ENCODE measurements around the gene AGO3. TPM values are rescaled to one million over a fixed set of nuclear protein-coding genes. Genes with fewer than 3 reads are reported as not detected.
"Not testable (repeated sequence)": the region's sequence is repeated elsewhere in the genome, so short reads cannot be mapped to it uniquely, and the experiment has no call there.

AGO3 gene
- total RNA-seq, 1 experiment from 2014 or later = 50.1 TPM

DNA sequence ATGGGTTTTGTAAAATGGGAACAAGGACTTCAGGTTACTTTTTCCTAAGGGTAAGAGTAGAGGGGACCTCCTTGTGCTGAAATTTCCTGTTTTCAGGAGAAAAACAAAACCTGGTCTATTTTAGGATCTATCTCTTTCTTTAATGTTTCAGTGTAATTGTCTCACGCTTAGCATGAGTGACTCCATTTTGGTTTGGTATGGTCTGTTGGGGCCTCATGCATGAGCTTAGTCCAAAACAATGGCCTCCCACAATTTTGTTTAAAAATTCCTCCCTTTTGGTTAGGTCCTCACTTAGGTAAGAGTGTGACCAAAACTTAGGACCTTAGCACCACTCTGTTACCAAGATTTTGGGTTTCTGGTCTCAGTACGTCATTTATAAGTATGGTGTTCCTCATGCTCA lies 85.8 kb downstream of the AGO3 start:
- Histone ChIP-seq H3F3A (ENCODE audit: insufficient read depth, low read depth) (no peaks in the 10 kb centered on the region), H3K27me3 (ENCODE audit: insufficient read depth, low read depth) (no peaks in the 10 kb centered on the region), H3K79me2 (ENCODE audit: low read depth) (no peaks in the 10 kb centered on the region), H4K20me1 (ENCODE audit: insufficient read depth) (no peaks in the 10 kb centered on the region), H3K9me2 (ENCODE audit: insufficient read depth) (no peaks in the 10 kb centered on the region), H2AFZ (no peak overlapping the region), H3K36me3 (ENCODE audit: low read depth) (0 out of 2 replicates have a peak, but pooled peaks cover 7% of the 10 kb centered on the region), H3K4me3 (no peak overlapping the region), H3K4me2 (no peak overlapping the region), H3K9me3 (ENCODE audit: insufficient read depth, low read depth) (no peaks in the 10 kb centered on the region), H3K4me1 (replicated peaks; ENCODE audit: insufficient read depth) (no peaks in the 10 kb centered on the region), H3K27ac (no peak overlapping the region)
- no peak for DNase-seq
- BruUV-seq (replicated peaks) = no TSS peak
- TF ChIP-seq, protein P1, sequence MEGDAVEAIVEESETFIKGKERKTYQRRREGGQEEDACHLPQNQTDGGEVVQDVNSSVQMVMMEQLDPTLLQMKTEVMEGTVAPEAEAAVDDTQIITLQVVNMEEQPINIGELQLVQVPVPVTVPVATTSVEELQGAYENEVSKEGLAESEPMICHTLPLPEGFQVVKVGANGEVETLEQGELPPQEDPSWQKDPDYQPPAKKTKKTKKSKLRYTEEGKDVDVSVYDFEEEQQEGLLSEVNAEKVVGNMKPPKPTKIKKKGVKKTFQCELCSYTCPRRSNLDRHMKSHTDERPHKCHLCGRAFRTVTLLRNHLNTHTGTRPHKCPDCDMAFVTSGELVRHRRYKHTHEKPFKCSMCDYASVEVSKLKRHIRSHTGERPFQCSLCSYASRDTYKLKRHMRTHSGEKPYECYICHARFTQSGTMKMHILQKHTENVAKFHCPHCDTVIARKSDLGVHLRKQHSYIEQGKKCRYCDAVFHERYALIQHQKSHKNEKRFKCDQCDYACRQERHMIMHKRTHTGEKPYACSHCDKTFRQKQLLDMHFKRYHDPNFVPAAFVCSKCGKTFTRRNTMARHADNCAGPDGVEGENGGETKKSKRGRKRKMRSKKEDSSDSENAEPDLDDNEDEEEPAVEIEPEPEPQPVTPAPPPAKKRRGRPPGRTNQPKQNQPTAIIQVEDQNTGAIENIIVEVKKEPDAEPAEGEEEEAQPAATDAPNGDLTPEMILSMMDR (conservative IDR thresholded peaks at IDR 0.05) = no peak
- no peak for TF ChIP-seq EZH2 (IDR thresholded peaks at IDR 0.05; ENCODE audit: low read depth)
- ChIA-PET POLR2A (ENCODE audit: unreplicated experiment) (no interaction called here), CTCF (no interaction called here)
- intact Hi-C loops (cut with micrococcal nuclease; ENCODE audit: unreplicated experiment) = no loop called here

DNA sequence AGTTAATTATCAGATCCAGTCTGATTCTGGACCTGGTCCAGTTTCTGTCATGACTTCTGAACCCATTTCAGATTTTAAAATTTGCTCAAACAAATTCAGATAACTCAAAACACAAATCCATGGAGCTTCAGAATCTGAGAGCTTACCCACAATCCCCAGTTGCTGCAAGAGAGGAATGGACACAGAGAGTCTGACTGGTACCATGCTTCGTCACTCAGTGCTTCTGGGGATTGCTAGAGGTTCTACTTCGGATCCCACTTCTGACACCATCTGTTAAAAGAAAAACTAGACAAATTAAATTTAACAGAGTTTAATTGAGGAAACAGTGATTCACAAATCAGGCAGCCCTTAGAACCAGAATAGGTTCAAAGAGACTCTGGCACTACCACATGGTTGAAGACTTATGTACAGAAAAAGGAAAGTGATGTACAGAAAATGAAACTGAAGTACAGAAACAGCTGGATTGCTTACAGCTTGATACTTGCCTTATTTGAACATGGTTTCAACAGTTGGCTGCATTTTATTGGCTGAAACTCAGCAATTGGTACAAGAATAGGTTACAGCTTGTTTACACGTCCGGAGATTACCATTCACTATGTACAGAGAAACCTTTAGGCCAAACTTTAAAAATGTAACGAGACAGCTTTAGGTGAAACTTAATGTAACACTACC lies 92.3 kb downstream of the AGO3 start:
- CTCF ChIA-PET = no interaction called here
- no peaks in the 10 kb centered on the region for H3K9me2 ChIP-seq (ENCODE audit: insufficient read depth)
- H3K9me3 ChIP-seq (ENCODE audit: insufficient read depth, low read depth) = peaks cover 5% of the 10 kb centered on the region; the same call in 1 of the 2 replicates
- no peak overlapping the region for H3K27ac ChIP-seq
- POLR2A ChIA-PET (ENCODE audit: unreplicated experiment) = no interaction called here
- H3K36me3 ChIP-seq (ENCODE audit: low read depth) = peaks cover 5% of the 10 kb centered on the region
- H2AFZ ChIP-seq = no peak overlapping the region
- intact Hi-C loops (cut with micrococcal nuclease; ENCODE audit: unreplicated experiment) = no loop called here
- H3K4me2 ChIP-seq = no peak overlapping the region
- no peak overlapping the region for H3K4me3 ChIP-seq
- BruUV-seq (replicated peaks) = no TSS peak
- no peaks in the 10 kb centered on the region for H4K20me1 ChIP-seq (ENCODE audit: insufficient read depth)
- H3K27me3 ChIP-seq (ENCODE audit: insufficient read depth, low read depth) = no peaks in the 10 kb centered on the region
- H3K4me1 ChIP-seq (replicated peaks; ENCODE audit: insufficient read depth) = peaks cover 26% of the 10 kb centered on the region
- no peaks in the 10 kb centered on the region for H3K79me2 ChIP-seq (ENCODE audit: low read depth)
- DNase-seq = no peak
- TF ChIP-seq EZH2 (IDR thresholded peaks at IDR 0.05; ENCODE audit: low read depth) = no peak
- TF ChIP-seq, protein P1 (conservative IDR thresholded peaks at IDR 0.05) = no peak
- H3F3A ChIP-seq (ENCODE audit: insufficient read depth, low read depth) = peaks cover 15% of the 10 kb centered on the region; the same call in 1 of the 2 replicates

DNA sequence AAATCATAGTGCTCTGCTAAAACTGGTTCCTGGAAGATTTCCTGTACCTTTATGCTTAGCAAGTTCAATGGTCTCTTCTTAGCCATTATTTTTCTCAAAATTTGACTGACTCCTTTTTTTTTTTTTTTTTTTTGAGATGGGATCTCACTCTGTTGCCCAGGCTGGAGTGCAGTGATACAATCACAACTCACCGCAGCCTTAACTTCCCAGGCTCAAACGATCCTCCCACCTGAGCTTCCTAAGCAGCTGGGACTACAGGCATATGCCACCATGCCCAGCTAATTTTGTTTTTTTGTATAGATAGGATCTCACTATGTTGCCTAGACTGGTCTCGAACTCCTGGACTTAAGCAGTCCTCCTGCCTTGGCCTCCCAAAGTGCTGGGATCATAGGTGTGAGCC lies 93.1 kb downstream of the AGO3 start:
- Histone ChIP-seq H3K4me2 (0 out of 2 replicates have a peak overlapping the region, but pooled peaks have one; percentile 2), H3K4me1 (replicated peaks; ENCODE audit: insufficient read depth) (peaks cover 26% of the 10 kb centered on the region), H3K27ac (0 out of 2 replicates have a peak overlapping the region, but pooled peaks have one; percentile 45), H3F3A (ENCODE audit: insufficient read depth, low read depth) (peaks cover 21% of the 10 kb centered on the region; the same call in 1 of the 2 replicates)
- H3K36me3 ChIP-seq (ENCODE audit: low read depth); DNase-seq; H3K9me2 ChIP-seq (ENCODE audit: insufficient read depth); H3K9me3 ChIP-seq (ENCODE audit: insufficient read depth, low read depth); H3K4me3 ChIP-seq; H4K20me1 ChIP-seq (ENCODE audit: insufficient read depth); H3K27me3 ChIP-seq (ENCODE audit: insufficient read depth, low read depth); H2AFZ ChIP-seq; BruUV-seq (replicated peaks); CTCF ChIA-PET; H3K79me2 ChIP-seq (ENCODE audit: low read depth); POLR2A ChIA-PET (ENCODE audit: unreplicated experiment); intact Hi-C loops (cut with micrococcal nuclease; ENCODE audit: unreplicated experiment): not testable (repeated sequence)
